Effector CD4-positive, alpha-beta T cell (primary cell): ENCODE data around the gene PIP5K1C.
"Not testable (repeated sequence)": the region's sequence is repeated elsewhere in the genome, so short reads cannot be mapped to it uniquely, and the experiment has no call there.

Source experiments
- DNase-seq: peaks from one replicate; pipeline ENCODE4 v3.0.0-alpha.2; 2020

PIP5K1C gene

GRCh38 chr19:3659746-3660112 lies 40.5 kb downstream of the PIP5K1C start:
- DNase-seq, result no peak

- DNase-seq, result no peak
Measured at GRCh38 chr19:3658870-3659745, 41.2 kb downstream of the PIP5K1C start.

GRCh38 chr19:3658004-3658869 lies 42.0 kb downstream of the PIP5K1C start:
- no peak for DNase-seq

GRCh38 chr19:3657395-3657769 lies 42.9 kb downstream of the PIP5K1C start:
- DNase-seq, result no peak

GRCh38 chr19:3656747-3657394 lies 43.4 kb downstream of the PIP5K1C start:
- no peak for DNase-seq

- DNase-seq, result no peak
Measured at GRCh38 chr19:3656073-3656746, 44.1 kb downstream of the PIP5K1C start.

- no peak for DNase-seq
Measured at GRCh38 chr19:3655402-3656072, 44.7 kb downstream of the PIP5K1C start.

GRCh38 chr19:3653865-3654513 lies 46.3 kb downstream of the PIP5K1C start:
- DNase-seq, result no peak

- no peak for DNase-seq
Measured at GRCh38 chr19:3653081-3653795, 47.0 kb downstream of the PIP5K1C start.

- DNase-seq, result no peak
Measured at GRCh38 chr19:3652422-3652821, 47.8 kb downstream of the PIP5K1C start.

GRCh38 chr19:3651684-3652083 lies 48.6 kb downstream of the PIP5K1C start:
- no peak for DNase-seq

- no peak for DNase-seq
Measured at GRCh38 chr19:3649888-3650287, 50.4 kb downstream of the PIP5K1C start.

- DNase-seq, result no peak
Measured at GRCh38 chr19:3648037-3648905, 52.0 kb downstream of the PIP5K1C start.

- DNase-seq, result not testable (repeated sequence)
Measured at GRCh38 chr19:3647102-3647501, 53.2 kb downstream of the PIP5K1C start.

GRCh38 chr19:3646336-3647092 lies 53.8 kb downstream of the PIP5K1C start:
- no peak for DNase-seq

GRCh38 chr19:3645726-3646125 lies 54.5 kb downstream of the PIP5K1C start:
- DNase-seq, result no peak

- no peak for DNase-seq
Measured at GRCh38 chr19:3645067-3645396, 55.2 kb downstream of the PIP5K1C start.

GRCh38 chr19:3644351-3645066 lies 55.8 kb downstream of the PIP5K1C start:
- no peak for DNase-seq
